HCT116 (cell line): ENCODE results near the gene SLC41A3. TPM values are rescaled to one million over a fixed set of nuclear protein-coding genes. Genes with fewer than 3 reads are reported as not detected.

Experiments
- ATAC-seq: fragments of 200-7000 bp; cut with Tn5 transposase; 2 replicates; pipeline ENCODE4 v1.9.1; 2020; ENCODE audit warnings: mild to moderate bottlenecking, moderate library complexity
- BruUV-seq: library from RNA; stranded (reverse); fragments of 400-500 nt; replicated peaks from 2 replicates; lab custom pipeline; 2021; lab: Mats Ljungman, UMichigan
- CTCF ChIA-PET: fragments of 300-600 bp; sonication (Branson Sonifier 250); formaldehyde crosslinking; loops from one replicate; lab custom pipeline; 2021; ENCODE audit warnings: antibody characterized with exemption; lab: Charles Lee
- POLR2A ChIA-PET: fragments of 300-600, 350-600 bp; sonication (Branson Sonifier 250); formaldehyde crosslinking; loops from one replicate; lab custom pipeline; 2021; ENCODE audit warnings: antibody characterized with exemption; lab: Charles Lee
- RAD21 ChIA-PET, 2 experiments: fragments of 300-600 bp; sonication (Branson Sonifier 250); formaldehyde crosslinking; loops; one replicate each; lab custom pipeline; 2023; ENCODE audit warnings: low total read pairs in 2 of 2; ENCODE audit not compliant: uncharacterized antibody in 2 of 2, unreplicated experiment in 2 of 2, low non-redundant PET in 1 of 2; lab: Charles Lee
- DNase-seq: peaks from one replicate; pipeline ENCODE4 v3.0.0-alpha.2; 2010; ENCODE audit warnings: low read depth, low spot score
- H2AFZ ChIP-seq: fragments of 200-600 bp; shearing (Covaris generic), sonication (generic); 2 replicates; pipeline ENCODE4 v1.6.1; 2017; ENCODE audit warnings: low read depth, mixed run types, mixed read lengths, antibody characterized with exemption, low read length; ENCODE audit not compliant: poor library complexity, severe bottlenecking
- H3K27ac ChIP-seq: 2 replicates; pipeline ENCODE4 v1.5.1; 2012; ENCODE audit warnings: low read depth, low read length
- H3K27me3 ChIP-seq: fragments of 200-600 bp; sonication (generic); 2 replicates; pipeline ENCODE4 v1.6.1; 2016; ENCODE audit warnings: mixed run types, low read length, mixed read lengths; ENCODE audit not compliant: insufficient read depth
- H3K36me3 ChIP-seq, 2 experiments: fragments of 200-500 bp in 1 of 2; fragments of 200-600 bp in 1 of 2; sonication (Bioruptor generic) in 1 of 2; sonication (generic) in 1 of 2; 2 replicates each; pipeline versions ENCODE4 v1.5.1 to v1.6.1; 2014 to 2016; ENCODE audit warnings: low read length in 2 of 2, inconsistent platforms in 1 of 2, mixed read lengths in 1 of 2, mixed run types in 1 of 2; ENCODE audit not compliant: insufficient read depth in 2 of 2, control insufficient read depth in 1 of 2
- H3K4me1 ChIP-seq, 2 experiments: fragments of 200-600 bp in 1 of 2; sonication (generic) in 1 of 2; 2 replicates each; pipeline versions ENCODE4 v1.5.1 to v1.6.1; 2012 to 2017; ENCODE audit warnings: low read length in 2 of 2, inconsistent platforms in 1 of 2, mild to moderate bottlenecking in 1 of 2, mixed read lengths in 1 of 2, mixed run types in 1 of 2, moderate library complexity in 1 of 2; ENCODE audit not compliant: insufficient read depth in 2 of 2, control insufficient read depth in 1 of 2
- H3K4me2 ChIP-seq: fragments of 200-600 bp; sonication (generic); 2 replicates; pipeline ENCODE4 v1.6.1; 2017; ENCODE audit warnings: mixed run types, low read length, mixed read lengths
- H3K4me3 ChIP-seq, 2 experiments: fragments of 200-600 bp in 1 of 2; sonication (generic) in 1 of 2; replicated peaks in 1 of 2; 2 replicates each; pipeline ENCODE4 v1.5.1; 2011 to 2016; ENCODE audit warnings: low read length in 2 of 2, control low read depth in 1 of 2, low read depth in 1 of 2, mild to moderate bottlenecking in 1 of 2, mixed read lengths in 1 of 2, mixed run types in 1 of 2
- H3K79me2 ChIP-seq: fragments of 200-600 bp; sonication (generic); 2 replicates; pipeline ENCODE4 v1.6.1; 2017; ENCODE audit warnings: mild to moderate bottlenecking, mixed run types, low read length, moderate library complexity, mixed read lengths; ENCODE audit not compliant: insufficient read depth
- H3K9ac ChIP-seq: fragments of 200-600 bp; sonication (generic); 2 replicates; pipeline ENCODE4 v1.6.1; 2016; ENCODE audit warnings: low read length, mixed read lengths
- H3K9me2 ChIP-seq: fragments of 200-600 bp; sonication (generic), shearing (Covaris generic); 2 replicates; pipeline ENCODE4 v1.6.1; 2017; ENCODE audit warnings: mixed run types, mild to moderate bottlenecking, moderate library complexity; ENCODE audit not compliant: insufficient read depth
- H3K9me3 ChIP-seq, 2 experiments: fragments of 200-500 bp in 1 of 2; fragments of 200-600 bp in 1 of 2; sonication (Bioruptor generic) in 1 of 2; sonication (generic) in 1 of 2; 2 replicates each; pipeline ENCODE4 v1.6.1; 2014 to 2017; ENCODE audit warnings: low read length in 2 of 2, mixed read lengths in 2 of 2, inconsistent platforms in 1 of 2, low read depth in 1 of 2, mild to moderate bottlenecking in 1 of 2, mixed run types in 1 of 2, moderate library complexity in 1 of 2; ENCODE audit not compliant: control insufficient read depth in 1 of 2, insufficient read depth in 1 of 2
- H4K20me1 ChIP-seq: fragments of 200-600 bp; sonication (generic), shearing (Covaris generic); 2 replicates; pipeline ENCODE4 v1.6.1; 2017; ENCODE audit warnings: mixed run types, mild to moderate bottlenecking, moderate library complexity; ENCODE audit not compliant: insufficient read depth
- EGR1 ChIP-seq: IDR thresholded peaks from 2 replicates; pipeline ENCODE4 v1.6.1; 2012; ENCODE audit warnings: low read depth
- EZH2 ChIP-seq: fragments of 200-600 bp; sonication (generic); IDR thresholded peaks from 2 replicates; pipeline ENCODE4 v1.6.1; 2017; ENCODE audit warnings: antibody characterized with exemption, mixed run types
- EZH2phosphoT487 ChIP-seq: fragments of 200-600 bp; IDR thresholded peaks from 2 replicates; pipeline ENCODE4 v1.6.1; 2018; ENCODE audit warnings: antibody characterized with exemption, borderline replicate concordance
- JUND ChIP-seq: IDR thresholded peaks from 2 replicates; pipeline ENCODE4 v1.6.1; 2012
- SP1 ChIP-seq: IDR thresholded peaks from 2 replicates; pipeline ENCODE4 v1.6.1; 2012; ENCODE audit warnings: low read depth
- YY1 ChIP-seq: IDR thresholded peaks from 2 replicates; pipeline ENCODE4 v1.6.1; 2011; ENCODE audit warnings: low read length, low read depth, moderate library complexity, mild to moderate bottlenecking; ENCODE audit not compliant: insufficient replicate concordance; ENCODE audit errors: extremely low read depth
- ZNF274 ChIP-seq: fragments of 200-500 bp; sonication (Bioruptor generic); IDR thresholded peaks from 2 replicates; pipeline ENCODE4 v1.6.1; 2014; ENCODE audit warnings: mild to moderate bottlenecking, low read depth, low read length, inconsistent platforms
- intact Hi-C: fragments of 100-400 bp; cut with micrococcal nuclease; formaldehyde crosslinking; loops from 2 replicates; pipeline ENCODE4 v1.10.0; 2022
- total RNA-seq: library from RNA; stranded (reverse); gene quantifications from one replicate; pipeline ENCODE4 v1.2.1, GENCODE V29; 2021; ENCODE audit not compliant: unreplicated experiment
- TF ChIP-seq, protein P1 (sequence below): IDR thresholded peaks from 2 replicates; pipeline ENCODE4 v1.6.1; 2012
- TF ChIP-seq, protein P2 (sequence below): IDR thresholded peaks from 2 replicates; pipeline ENCODE4 v1.6.1; 2011; ENCODE audit warnings: mild to moderate bottlenecking, low read length, moderate library complexity; ENCODE audit not compliant: insufficient replicate concordance; ENCODE audit errors: extremely low read depth

The SLC41A3 gene
- total RNA-seq, 1 experiment from 2014 or later, result 45.9 TPM

DNA sequence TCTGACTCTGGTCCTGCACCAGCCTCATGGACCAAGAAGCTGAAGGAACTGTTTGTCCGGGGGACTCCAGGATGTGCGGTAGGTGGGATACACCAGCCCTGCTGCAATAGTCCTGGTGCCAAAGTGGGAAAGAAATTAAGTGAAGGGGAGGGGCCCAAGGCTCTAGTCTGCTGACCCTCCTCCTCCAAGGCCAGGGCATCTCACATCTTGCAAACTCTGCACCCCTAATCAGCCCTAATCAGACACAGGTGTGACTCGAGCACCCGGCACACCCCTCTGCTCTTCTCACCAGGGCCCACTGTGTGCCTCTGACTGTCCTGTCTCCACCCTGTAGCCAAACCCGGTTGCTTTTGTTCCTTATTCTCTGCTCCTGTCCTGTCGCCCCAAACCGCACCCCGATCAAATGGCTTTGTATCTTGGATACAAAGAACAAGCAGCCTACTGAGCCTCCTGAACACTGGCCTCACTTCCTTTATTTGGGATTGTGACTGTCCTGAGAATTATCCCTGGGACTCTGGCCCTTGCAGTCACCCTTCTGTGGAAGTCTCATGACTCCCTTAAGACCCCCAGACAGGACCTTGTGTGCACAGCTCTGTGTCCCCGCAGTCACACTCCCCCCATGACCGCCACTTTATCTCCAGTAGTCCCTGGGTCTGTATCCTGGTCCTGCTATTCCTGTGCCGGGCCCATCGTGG is 26.7 kb upstream of the SLC41A3 start:
- no peaks in the 10 kb centered on the region for H3K79me2 ChIP-seq
- ChIA-PET RAD21 (no interaction called here), POLR2A (no interaction called here), CTCF (no interaction called here)
- H3K36me3 ChIP-seq, result no peaks in the 10 kb centered on the region
- H3K9me2 ChIP-seq, result no peaks in the 10 kb centered on the region
- intact Hi-C loops, result loop anchor here (5.0 to 10.0 kb wide), 2 partner anchors 138 to 186 kb away; no protein-coding TSS in a partner anchor
- H3K27me3 ChIP-seq, result no peaks in the 10 kb centered on the region
- H3K4me1 ChIP-seq, result no peaks in the 10 kb centered on the region
- H3K4me3 ChIP-seq, result no peak overlapping the region
- no peak overlapping the region for H2AFZ ChIP-seq
- TF ChIP-seq SP1 (no peak), EGR1 (no peak), ZNF274 (no peak), YY1 (no peak), JUND (no peak), EZH2 (no peak), EZH2phosphoT487 (no peak)
- TF ChIP-seq, protein P1, sequence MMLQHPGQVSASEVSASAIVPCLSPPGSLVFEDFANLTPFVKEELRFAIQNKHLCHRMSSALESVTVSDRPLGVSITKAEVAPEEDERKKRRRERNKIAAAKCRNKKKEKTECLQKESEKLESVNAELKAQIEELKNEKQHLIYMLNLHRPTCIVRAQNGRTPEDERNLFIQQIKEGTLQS, result no peak
- TF ChIP-seq, protein P2, sequence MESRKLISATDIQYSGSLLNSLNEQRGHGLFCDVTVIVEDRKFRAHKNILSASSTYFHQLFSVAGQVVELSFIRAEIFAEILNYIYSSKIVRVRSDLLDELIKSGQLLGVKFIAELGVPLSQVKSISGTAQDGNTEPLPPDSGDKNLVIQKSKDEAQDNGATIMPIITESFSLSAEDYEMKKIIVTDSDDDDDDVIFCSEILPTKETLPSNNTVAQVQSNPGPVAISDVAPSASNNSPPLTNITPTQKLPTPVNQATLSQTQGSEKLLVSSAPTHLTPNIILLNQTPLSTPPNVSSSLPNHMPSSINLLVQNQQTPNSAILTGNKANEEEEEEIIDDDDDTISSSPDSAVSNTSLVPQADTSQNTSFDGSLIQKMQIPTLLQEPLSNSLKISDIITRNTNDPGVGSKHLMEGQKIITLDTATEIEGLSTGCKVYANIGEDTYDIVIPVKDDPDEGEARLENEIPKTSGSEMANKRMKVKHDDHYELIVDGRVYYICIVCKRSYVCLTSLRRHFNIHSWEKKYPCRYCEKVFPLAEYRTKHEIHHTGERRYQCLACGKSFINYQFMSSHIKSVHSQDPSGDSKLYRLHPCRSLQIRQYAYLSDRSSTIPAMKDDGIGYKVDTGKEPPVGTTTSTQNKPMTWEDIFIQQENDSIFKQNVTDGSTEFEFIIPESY, result no peak
- DNase-seq (no peak), ATAC-seq (no peak)
- no TSS peak for BruUV-seq
- H4K20me1 ChIP-seq, result no peaks in the 10 kb centered on the region
- no peak overlapping the region for H3K27ac ChIP-seq
- no peak overlapping the region for H3K4me2 ChIP-seq
- no peaks in the 10 kb centered on the region for H3K9me3 ChIP-seq
- H3K9ac ChIP-seq, result no peak overlapping the region
